Activated naive CD4-positive, alpha-beta T cell treated with anti-CD3 and anti-CD28 coated beads, Interleukin-2, amount 50 U/mL, for 24 hours (primary cell): ENCODE measurements around the gene MFSD8.
"Not testable (repeated sequence)": the region's sequence is repeated elsewhere in the genome, so short reads cannot be mapped to it uniquely, and the experiment has no call there.

ENCODE experiments used
- H3K27ac Mint-ChIP-seq: one replicate; pipeline ENCODE4 v1.8.0; 2021; ENCODE audit warnings: mild to moderate bottlenecking, mixed read lengths
- H3K27me3 Mint-ChIP-seq: one replicate; pipeline ENCODE4 v1.8.0; 2021; ENCODE audit warnings: mixed read lengths
- H3K36me3 Mint-ChIP-seq: one replicate; pipeline ENCODE4 v1.8.0; 2021; ENCODE audit warnings: mixed read lengths
- H3K4me1 Mint-ChIP-seq: one replicate; pipeline ENCODE4 v1.8.0; 2021; ENCODE audit warnings: mixed read lengths
- H3K4me3 Mint-ChIP-seq: one replicate; pipeline ENCODE4 v1.8.0; 2021; ENCODE audit warnings: mild to moderate bottlenecking, mixed read lengths
- H3K9me3 Mint-ChIP-seq: one replicate; pipeline ENCODE4 v1.8.0; 2021; ENCODE audit warnings: mixed read lengths

MFSD8 gene, protein sequence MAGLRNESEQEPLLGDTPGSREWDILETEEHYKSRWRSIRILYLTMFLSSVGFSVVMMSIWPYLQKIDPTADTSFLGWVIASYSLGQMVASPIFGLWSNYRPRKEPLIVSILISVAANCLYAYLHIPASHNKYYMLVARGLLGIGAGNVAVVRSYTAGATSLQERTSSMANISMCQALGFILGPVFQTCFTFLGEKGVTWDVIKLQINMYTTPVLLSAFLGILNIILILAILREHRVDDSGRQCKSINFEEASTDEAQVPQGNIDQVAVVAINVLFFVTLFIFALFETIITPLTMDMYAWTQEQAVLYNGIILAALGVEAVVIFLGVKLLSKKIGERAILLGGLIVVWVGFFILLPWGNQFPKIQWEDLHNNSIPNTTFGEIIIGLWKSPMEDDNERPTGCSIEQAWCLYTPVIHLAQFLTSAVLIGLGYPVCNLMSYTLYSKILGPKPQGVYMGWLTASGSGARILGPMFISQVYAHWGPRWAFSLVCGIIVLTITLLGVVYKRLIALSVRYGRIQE

DNA sequence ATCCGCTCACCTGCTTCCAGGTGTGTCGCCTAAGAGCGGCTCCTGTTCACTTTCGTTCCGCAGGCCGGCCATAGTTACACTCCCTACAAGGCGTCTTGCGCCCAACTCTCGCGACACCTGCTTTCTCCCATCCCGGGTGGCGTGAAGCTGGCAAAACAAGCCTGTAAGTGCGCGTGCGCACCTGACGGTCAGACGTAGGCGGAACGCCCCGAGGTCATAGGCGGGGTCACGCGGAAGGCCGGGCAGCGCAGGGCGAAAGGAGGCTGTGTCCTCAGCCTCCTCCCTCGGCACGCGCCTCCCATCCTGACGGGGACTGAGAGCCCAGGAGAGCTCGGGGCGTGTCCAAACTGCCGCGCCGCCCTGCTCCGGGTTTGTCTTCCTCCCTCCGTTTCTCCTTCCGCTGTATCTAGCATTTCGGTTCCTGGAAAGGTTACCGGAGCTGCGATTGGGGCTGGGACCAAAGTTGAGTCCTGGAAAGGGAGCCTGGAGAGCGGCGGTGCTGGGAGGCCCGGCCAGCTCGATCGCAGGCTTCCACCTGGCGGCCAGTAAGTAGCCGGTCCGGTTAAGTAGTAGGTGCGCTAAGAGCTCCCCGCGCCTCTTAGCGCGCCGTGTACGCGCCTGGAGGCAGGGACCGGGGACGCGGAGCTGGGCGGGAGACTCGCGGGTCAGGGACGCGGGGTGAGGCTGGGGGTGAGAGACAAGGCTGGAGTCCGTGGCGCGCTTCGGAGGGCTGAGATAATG is at the start of gene MFSD8, which contains the start of gene ABHD18:
Gene MFSD8, minus strand, starts transcription at position 112 of the 741 bp plus-strand sequence. Its CDS starts 40 bp downstream, at position 72.
Gene ABHD18, plus strand, starts transcription at position 345 of the 741 bp plus-strand sequence. CDS start 17,550 bp downstream, outside the sequence.
- Mint-ChIP-seq H3K4me3 (peak within 1 kb of the TSS; percentile 98), H3K4me1 (peaks cover 45% of the 10 kb centered on the region), H3K36me3 (peaks cover 1% of the 10 kb centered on the region)

DNA sequence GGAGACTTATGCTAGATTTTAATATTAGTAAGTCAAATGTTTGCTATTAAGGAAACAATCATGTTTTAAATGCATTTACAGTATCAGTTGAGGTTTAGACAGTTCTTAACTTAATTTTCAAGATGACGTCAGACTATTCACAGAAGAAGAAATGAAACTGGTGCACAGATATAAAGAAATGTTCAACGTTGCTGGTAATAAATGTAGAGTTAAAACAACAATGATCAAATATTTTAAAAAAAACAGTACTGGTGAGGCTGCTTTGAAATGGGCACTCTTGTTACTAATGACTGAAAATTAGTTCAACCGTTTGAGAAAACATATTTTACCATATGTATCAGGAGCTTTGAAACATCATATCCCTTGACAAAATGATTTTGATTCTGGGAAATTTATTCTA is 44.5 kb upstream of the MFSD8 start:
- Mint-ChIP-seq H3K36me3 (peaks cover 10% of the 10 kb centered on the region), H3K27ac (no peak overlapping the region), H3K9me3 (no peaks in the 10 kb centered on the region), H3K4me1 (no peaks in the 10 kb centered on the region), H3K4me3 (no peak overlapping the region), H3K27me3 (no peaks in the 10 kb centered on the region)

More for the DNA sequence above, at the start of gene MFSD8, which contains the start of gene ABHD18:
- Mint-ChIP-seq H3K27me3 (no peaks in the 10 kb centered on the region), H3K27ac (peak within 1 kb of the TSS; percentile 97), H3K9me3 (no peaks in the 10 kb centered on the region)

DNA sequence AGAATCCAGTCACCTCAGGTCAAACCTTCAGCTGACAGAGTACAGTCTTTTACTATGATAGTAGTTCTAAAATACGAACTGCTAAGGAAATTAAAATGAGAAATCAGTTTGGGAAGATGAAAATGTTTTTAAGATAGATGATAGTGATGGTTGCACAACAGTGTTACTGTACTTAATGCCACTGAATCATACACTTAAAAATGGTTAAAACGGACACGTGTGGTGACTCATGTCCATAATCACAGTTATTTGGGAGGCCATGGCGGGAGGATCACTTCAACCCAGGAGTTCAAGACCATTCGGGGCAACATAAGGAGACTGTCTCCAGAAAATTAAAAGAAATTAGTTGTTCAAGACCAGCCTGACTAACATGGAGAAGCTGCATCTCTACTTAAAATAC is 41.6 kb upstream of the MFSD8 start:
- Mint-ChIP-seq H3K27me3 (no peaks in the 10 kb centered on the region), H3K9me3 (no peaks in the 10 kb centered on the region), H3K36me3 (peaks cover 7% of the 10 kb centered on the region), H3K4me3 (no peak overlapping the region), H3K4me1 (peaks cover 3% of the 10 kb centered on the region), H3K27ac (no peak overlapping the region)

DNA sequence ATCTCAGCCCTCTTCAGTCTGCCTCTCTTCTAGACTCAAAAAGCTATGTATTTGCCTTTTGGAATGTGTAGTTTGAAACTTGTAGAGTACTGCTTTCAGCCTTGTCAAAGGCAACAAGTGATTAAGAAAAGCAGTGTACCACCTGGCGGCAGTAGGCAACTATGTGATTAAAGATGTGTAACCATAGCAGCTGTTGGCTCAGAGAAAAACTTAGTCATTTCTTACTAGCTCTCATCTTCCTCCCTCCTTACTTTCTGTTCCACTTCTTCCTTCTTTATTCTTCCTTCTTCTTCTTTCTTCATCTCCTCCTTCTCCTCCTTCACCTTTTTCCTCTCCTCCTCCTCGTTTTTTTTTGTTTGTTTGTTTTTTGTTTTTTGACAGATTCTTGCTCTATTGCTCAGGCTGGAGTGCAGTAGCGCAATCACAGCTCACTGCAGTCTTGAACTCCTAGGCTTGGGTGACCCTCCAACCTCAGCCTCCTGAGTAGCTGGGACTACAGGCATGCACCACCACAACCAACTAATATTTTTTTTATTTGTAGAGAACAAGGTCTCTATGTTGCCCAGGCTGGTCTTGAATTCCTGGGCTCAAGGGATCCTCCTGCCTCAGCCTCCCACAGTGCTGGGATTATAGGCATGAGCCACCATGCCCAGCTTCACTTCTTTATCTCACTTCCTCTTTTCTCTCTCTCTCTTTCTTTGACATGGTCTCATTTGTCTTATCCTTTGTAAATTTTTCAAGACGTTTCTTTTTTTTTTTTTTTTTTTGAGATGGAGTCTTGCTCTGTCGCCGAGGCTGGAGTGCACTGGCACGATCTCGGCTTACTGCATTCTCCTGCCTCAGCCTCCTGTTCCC is 32.8 kb upstream of the MFSD8 start:
- H3K27me3 Mint-ChIP-seq = no peaks in the 10 kb centered on the region
- H3K27ac Mint-ChIP-seq = no peak overlapping the region
- H3K4me1 Mint-ChIP-seq = peaks cover 42% of the 10 kb centered on the region
- H3K4me3 Mint-ChIP-seq = no peak overlapping the region
- peaks cover 5% of the 10 kb centered on the region for H3K9me3 Mint-ChIP-seq
- H3K36me3 Mint-ChIP-seq = peaks cover 35% of the 10 kb centered on the region

DNA sequence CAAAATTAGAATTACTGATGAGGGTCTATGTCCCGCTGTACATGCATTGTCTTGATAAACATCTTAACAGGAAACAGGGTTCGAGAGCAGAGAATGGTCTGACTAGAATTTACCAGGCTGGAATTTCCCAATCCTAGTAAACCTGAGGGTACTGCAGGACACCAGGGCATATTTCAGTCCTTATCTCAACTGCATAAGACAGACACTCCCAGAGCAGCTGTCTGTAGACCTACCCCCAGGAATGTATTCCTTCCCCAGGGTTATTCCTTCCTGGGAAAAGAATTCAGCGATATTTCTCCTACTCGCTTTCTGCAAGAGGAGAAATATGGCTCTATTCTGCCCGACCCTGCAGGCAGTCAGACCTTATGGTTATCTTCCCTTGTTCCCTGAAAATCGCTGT is 31.5 kb upstream of the MFSD8 start:
- H3K27ac Mint-ChIP-seq, H3K4me3 Mint-ChIP-seq: not testable (repeated sequence)
- H3K36me3 Mint-ChIP-seq = peaks cover 36% of the 10 kb centered on the region

DNA sequence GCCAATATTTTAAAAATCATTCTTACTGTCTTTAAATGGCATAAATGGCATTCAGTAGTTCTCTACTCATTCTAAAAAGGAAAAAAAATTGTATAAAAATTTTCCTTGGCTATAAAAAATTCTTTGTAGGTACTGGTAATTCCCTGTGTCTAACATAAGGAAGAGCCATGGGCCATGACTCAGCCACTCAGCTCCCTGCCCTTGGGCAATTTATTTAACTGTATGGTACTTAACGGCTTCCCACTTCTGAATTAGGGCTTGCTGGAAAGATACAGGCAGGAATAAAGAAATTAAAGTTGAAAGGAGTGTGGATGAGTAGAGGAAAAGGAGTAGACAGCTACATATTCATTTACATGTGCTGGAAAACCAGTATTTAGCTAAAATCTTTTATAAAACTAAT is 30.8 kb upstream of the MFSD8 start:
- Mint-ChIP-seq H3K27ac (no peak overlapping the region), H3K36me3 (peaks cover 36% of the 10 kb centered on the region), H3K4me3 (no peak overlapping the region), H3K9me3 (peaks cover 5% of the 10 kb centered on the region), H3K4me1 (peaks cover 34% of the 10 kb centered on the region), H3K27me3 (no peaks in the 10 kb centered on the region)

More for the DNA sequence above, 31.5 kb upstream of the MFSD8 start:
- H3K4me1 Mint-ChIP-seq = peaks cover 41% of the 10 kb centered on the region
- H3K27me3 Mint-ChIP-seq, H3K9me3 Mint-ChIP-seq: not testable (repeated sequence)

DNA sequence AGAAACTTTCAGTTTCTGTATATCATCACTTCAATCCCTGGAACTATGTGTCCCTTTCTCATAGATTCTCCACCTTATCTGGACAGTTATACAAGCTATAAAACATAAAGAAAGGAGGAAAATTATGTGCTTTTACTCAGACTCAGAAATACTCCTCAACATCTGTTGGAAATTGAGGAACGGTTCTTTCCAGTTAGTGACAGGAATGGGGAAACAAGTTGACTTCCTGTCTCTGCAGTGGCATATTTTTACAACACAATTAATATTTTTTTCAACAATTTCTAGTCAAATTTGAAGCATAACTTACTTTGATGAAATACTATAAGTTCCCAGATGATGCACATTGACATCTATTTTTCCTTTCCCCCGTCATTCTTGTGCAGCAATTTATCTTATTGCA is 28.2 kb upstream of the MFSD8 start:
- peaks cover 25% of the 10 kb centered on the region for H3K36me3 Mint-ChIP-seq
- no peak overlapping the region for H3K27ac Mint-ChIP-seq
- no peaks in the 10 kb centered on the region for H3K27me3 Mint-ChIP-seq
- no peaks in the 10 kb centered on the region for H3K9me3 Mint-ChIP-seq
- no peak overlapping the region for H3K4me3 Mint-ChIP-seq
- H3K4me1 Mint-ChIP-seq = peaks cover 21% of the 10 kb centered on the region

DNA sequence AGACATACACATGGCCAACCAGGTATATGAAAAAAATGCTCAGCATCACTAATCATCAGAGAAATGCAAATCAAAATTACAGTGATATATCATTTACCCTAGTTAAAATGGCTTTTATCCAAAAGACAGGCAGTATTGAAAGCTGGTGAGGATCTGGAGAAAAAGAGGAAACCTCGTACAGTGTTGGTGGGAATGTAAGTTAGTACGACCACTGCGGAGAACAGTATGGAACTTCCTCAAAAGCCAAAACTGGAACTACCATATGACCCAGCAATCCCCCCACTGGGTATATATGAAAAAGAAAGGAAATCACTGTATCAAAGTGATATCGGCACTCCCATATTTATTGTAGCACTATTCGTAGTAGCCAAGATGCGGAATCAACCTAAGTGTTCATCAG is 23.7 kb upstream of the MFSD8 start:
- no peaks in the 10 kb centered on the region for H3K27me3 Mint-ChIP-seq
- peaks cover 12% of the 10 kb centered on the region for H3K36me3 Mint-ChIP-seq
- H3K9me3 Mint-ChIP-seq = no peaks in the 10 kb centered on the region
- H3K27ac Mint-ChIP-seq = no peak overlapping the region
- peaks cover 11% of the 10 kb centered on the region for H3K4me1 Mint-ChIP-seq
- no peak overlapping the region for H3K4me3 Mint-ChIP-seq

DNA sequence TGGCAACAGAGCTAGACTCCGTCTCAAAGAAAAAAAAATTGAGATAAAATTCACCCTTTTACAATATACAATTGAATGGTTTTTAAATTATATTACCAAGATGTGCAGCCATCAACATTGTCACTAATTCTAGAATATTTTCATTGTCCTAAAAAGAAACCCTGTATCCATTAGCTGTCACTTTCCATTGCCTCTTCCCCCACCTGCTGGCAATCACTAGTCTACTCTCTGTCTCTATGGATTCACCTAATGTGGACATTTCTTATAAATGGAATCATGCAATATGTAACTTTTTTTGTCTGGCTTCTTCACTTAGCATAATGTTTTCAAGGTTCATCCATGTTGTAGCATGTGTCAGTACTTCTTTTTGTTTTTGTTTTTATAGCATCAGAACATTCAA is 21.0 kb upstream of the MFSD8 start:
- Mint-ChIP-seq H3K27me3 (no peaks in the 10 kb centered on the region), H3K4me1 (peaks cover 6% of the 10 kb centered on the region), H3K4me3 (no peak overlapping the region), H3K27ac (no peak overlapping the region), H3K9me3 (no peaks in the 10 kb centered on the region), H3K36me3 (peaks cover 7% of the 10 kb centered on the region)

DNA sequence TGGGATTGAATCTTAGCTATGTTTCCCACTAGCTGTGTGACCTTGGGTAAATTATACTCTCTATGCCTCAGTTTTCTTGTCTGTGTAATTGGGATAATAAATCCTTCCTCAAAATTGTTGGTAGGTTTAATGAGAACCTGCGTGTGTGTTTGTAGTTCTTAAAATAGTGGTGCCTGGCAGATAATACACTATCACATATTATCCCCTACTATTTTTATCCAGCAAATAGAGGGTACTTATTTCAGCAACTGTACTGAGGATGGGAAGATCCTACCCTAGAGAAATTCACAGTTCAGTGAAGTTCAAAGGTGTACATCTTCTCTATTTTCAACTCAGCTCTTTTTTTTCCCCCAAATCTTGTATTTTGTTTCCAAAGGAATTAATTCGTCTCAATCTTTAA is 17.5 kb upstream of the MFSD8 start:
- H3K4me1 Mint-ChIP-seq = peaks cover 10% of the 10 kb centered on the region
- no peak overlapping the region for H3K27ac Mint-ChIP-seq
- H3K9me3 Mint-ChIP-seq = no peaks in the 10 kb centered on the region
- H3K27me3 Mint-ChIP-seq = no peaks in the 10 kb centered on the region
- H3K4me3 Mint-ChIP-seq = no peak overlapping the region
- peaks cover 9% of the 10 kb centered on the region for H3K36me3 Mint-ChIP-seq

DNA sequence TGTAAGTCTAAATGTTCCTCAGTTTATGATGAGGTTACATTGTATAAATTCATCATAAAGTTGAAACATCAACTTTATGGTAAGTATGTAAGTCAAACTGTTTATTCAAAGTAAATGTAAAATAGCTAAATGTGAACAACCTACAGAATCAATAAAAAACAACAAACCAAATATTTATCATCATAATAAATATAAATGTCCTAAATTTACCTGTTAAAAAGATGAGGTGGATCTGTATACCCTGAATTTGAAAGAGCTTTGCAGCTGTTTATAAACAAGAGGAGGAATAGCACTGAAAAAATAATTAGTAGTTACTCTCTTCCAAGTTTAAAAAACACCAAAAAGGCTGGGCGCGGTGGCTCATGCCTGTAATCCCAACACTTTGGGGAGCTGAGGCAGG is 14.0 kb upstream of the MFSD8 start:
- Mint-ChIP-seq H3K9me3 (no peaks in the 10 kb centered on the region), H3K36me3 (peaks cover 11% of the 10 kb centered on the region), H3K4me1 (peaks cover 16% of the 10 kb centered on the region), H3K27me3 (no peaks in the 10 kb centered on the region), H3K27ac (no peak overlapping the region), H3K4me3 (no peak overlapping the region)

DNA sequence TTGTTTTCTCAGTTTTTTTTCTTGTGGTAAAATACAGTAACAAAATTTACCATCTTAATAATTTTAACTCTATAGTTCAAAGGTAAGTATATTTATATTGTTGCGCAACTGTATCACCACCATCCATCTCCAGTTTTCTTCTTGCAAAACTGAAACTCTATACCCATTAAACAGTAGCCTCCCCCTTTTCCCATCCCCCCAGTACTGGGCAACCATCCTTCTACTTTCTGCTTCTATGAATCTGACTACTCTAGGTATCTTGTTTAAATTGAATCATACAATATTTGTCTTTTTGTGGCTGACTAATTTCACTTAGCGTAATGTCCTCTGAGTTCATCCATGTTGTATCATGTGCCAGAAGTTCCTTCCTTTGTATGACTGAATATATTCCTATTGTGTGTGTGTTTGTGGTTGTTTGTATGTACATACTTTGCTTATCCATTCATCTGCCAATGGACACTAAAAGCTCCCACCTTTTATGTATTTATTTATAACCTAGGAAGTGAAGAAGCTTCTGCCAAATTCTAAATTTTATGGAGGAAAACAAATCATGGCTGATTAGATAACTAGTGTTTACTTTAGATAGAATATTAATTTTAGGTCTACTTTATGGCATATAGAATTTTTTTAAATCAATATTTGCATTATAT is 10.3 kb upstream of the MFSD8 start:
- H3K27me3 Mint-ChIP-seq = no peaks in the 10 kb centered on the region
- peaks cover 12% of the 10 kb centered on the region for H3K4me1 Mint-ChIP-seq
- H3K4me3 Mint-ChIP-seq = no peak overlapping the region
- H3K27ac Mint-ChIP-seq = no peak overlapping the region
- peaks cover 12% of the 10 kb centered on the region for H3K36me3 Mint-ChIP-seq
- no peaks in the 10 kb centered on the region for H3K9me3 Mint-ChIP-seq

DNA sequence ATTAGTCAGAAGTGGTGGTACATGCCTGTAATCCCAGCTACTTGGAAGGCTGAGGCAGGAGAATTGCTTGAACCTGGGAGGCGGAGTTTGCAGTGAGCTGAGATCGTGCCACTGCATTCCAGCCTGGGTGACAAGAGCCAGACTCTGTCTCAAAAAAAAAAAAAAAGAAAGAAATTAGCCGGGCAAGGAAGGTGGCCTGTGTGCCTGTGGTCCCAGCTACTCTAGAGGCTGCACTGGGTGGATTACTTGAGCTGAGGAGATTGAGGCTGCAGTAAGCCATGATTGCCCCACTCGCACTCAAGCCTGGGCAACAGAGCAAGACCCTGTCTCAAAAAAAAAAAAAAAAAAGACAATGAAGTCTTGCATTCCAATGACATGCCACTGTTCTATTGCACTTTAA is 6.0 kb upstream of the MFSD8 start:
- H3K27ac Mint-ChIP-seq, H3K27me3 Mint-ChIP-seq, H3K4me3 Mint-ChIP-seq, H3K9me3 Mint-ChIP-seq, H3K36me3 Mint-ChIP-seq: not testable (repeated sequence)
- peaks cover 32% of the 10 kb centered on the region for H3K4me1 Mint-ChIP-seq

DNA sequence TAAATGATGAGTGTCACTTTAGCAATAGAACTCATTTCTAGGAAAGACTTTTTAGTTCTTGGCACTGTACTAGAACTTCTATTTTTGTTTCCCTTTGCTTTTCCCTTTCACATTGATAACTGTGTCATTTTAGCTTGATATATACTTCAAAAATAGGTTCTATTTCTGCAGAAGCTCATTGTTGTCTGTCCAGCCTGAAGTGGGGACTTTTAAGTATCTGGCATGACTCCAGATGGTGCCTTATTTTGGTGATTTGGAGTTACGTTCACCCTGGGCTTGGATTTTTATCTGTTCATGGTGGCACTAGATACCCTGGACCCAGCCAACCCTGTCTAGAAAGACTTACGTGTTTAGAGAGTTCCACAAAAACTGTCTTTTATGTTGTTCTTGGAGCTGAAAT is 3.6 kb upstream of the MFSD8 start:
- Mint-ChIP-seq H3K4me1 (peaks cover 28% of the 10 kb centered on the region), H3K36me3 (peaks cover 1% of the 10 kb centered on the region), H3K27me3 (no peaks in the 10 kb centered on the region), H3K9me3 (no peaks in the 10 kb centered on the region), H3K27ac (no peak overlapping the region), H3K4me3 (no peak overlapping the region)
